ENCODE results near the gene SLC4A1AP.

SLC4A1AP gene

GRCh38 chr2:27640722-27641245 lies 22.9 kb upstream of the SLC4A1AP start:
- no peak for DNase-seq (ENCODE audit: low read depth)
- no peak overlapping the region for H3K4me3 ChIP-seq (ENCODE audit: low read depth, low read length)
- TF ChIP-seq, protein P1, sequence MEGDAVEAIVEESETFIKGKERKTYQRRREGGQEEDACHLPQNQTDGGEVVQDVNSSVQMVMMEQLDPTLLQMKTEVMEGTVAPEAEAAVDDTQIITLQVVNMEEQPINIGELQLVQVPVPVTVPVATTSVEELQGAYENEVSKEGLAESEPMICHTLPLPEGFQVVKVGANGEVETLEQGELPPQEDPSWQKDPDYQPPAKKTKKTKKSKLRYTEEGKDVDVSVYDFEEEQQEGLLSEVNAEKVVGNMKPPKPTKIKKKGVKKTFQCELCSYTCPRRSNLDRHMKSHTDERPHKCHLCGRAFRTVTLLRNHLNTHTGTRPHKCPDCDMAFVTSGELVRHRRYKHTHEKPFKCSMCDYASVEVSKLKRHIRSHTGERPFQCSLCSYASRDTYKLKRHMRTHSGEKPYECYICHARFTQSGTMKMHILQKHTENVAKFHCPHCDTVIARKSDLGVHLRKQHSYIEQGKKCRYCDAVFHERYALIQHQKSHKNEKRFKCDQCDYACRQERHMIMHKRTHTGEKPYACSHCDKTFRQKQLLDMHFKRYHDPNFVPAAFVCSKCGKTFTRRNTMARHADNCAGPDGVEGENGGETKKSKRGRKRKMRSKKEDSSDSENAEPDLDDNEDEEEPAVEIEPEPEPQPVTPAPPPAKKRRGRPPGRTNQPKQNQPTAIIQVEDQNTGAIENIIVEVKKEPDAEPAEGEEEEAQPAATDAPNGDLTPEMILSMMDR (conservative IDR thresholded peaks at IDR 0.05; ENCODE audit: low read depth, low read length), result no peak

GRCh38 chr2:27645197-27645596 lies 18.5 kb upstream of the SLC4A1AP start:
- no peak overlapping the region for H3K4me3 ChIP-seq (ENCODE audit: low read depth, low read length)
- TF ChIP-seq, protein P1 (conservative IDR thresholded peaks at IDR 0.05; ENCODE audit: low read depth, low read length), result no peak
- DNase-seq (ENCODE audit: low read depth), result no peak

DNA sequence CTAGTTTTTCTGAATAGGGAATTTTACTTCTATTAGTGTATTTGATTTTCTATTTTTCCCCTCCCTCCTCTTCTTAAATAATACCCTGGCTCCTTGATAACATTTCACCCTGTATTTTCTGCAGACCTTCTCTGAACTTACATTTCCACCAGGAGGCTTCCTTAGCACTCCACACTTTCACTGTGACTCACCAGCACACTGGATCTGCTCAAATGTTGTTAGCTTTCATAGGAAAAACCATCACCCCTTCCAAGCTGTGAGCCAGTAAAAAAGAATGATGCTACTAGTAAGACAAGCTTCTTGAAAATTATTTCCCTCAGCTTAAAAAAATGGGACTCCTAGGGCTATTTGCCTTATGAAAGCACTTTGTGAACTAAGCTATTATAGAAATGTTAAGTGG lies 16.4 kb upstream of the SLC4A1AP start:
- TF ChIP-seq, protein P1 (conservative IDR thresholded peaks at IDR 0.05; ENCODE audit: low read depth, low read length), result no peak
- H3K4me3 ChIP-seq (ENCODE audit: low read depth, low read length), result no peak overlapping the region
- DNase-seq (ENCODE audit: low read depth), result peak; percentile 51

GRCh38 chr2:27647737-27648136 lies 16.0 kb upstream of the SLC4A1AP start:
- no peak overlapping the region for H3K4me3 ChIP-seq (ENCODE audit: low read depth, low read length)
- TF ChIP-seq, protein P1 (conservative IDR thresholded peaks at IDR 0.05; ENCODE audit: low read depth, low read length), result no peak
- DNase-seq (ENCODE audit: low read depth), result no peak

DNA sequence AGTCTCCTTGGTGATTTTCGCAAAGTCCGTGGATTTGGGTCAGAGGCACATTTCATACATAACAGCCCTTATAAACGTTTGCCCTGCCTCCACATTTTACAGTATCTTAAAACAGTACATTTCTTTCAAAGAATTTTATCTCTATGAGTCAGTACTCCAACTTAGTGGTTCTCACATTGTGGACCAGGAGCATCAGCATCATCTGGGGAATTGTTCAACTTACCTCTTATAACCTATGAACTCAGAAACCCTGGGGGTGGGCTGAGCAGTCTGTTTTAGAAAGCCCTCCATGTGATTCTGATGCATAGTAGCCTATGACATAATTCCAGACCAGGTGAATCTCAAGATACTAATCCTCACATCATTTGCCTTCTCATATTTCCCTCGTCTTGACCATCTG lies 12.6 kb upstream of the SLC4A1AP start:
- no peak overlapping the region for H3K4me3 ChIP-seq (ENCODE audit: low read depth, low read length)
- DNase-seq (ENCODE audit: low read depth), result no peak
- TF ChIP-seq, protein P1 (conservative IDR thresholded peaks at IDR 0.05; ENCODE audit: low read depth, low read length), result no peak

GRCh38 chr2:27652341-27652740 lies 11.3 kb upstream of the SLC4A1AP start:
- no peak overlapping the region for H3K4me3 ChIP-seq (ENCODE audit: low read depth, low read length)
- no peak for DNase-seq (ENCODE audit: low read depth)
- TF ChIP-seq, protein P1 (conservative IDR thresholded peaks at IDR 0.05; ENCODE audit: low read depth, low read length), result no peak

DNA sequence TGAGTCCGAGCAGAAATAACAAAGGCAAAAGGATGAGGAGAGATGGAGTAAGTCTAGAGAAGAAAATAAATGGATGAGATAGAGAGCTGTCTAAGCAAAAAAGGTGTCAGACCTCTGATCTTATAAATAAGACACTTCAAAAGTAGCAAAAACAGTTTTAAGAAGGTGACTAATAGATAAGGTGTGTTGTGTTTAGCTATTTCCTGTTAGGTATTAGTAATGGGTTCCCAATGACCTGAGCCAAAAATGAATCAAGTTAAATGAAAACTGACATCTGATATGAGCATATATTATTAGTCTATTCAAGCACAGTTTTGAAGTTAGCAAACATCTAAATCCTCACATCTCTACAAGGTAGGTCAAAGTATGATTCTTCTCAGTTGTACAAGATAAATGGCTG lies 10.9 kb upstream of the SLC4A1AP start:
- H3K4me3 ChIP-seq (ENCODE audit: low read depth, low read length), result no peak overlapping the region
- DNase-seq (ENCODE audit: low read depth), result no peak
- TF ChIP-seq, protein P1 (conservative IDR thresholded peaks at IDR 0.05; ENCODE audit: low read depth, low read length), result no peak

All from choroid plexus epithelial cell (primary cell).